ENCODE data around the gene WDR6.

GRCh38 chr3:49013738-49014660 lies 6.8 kb downstream of the WDR6 start:
- no peak for TF ChIP-seq POLR2A (IDR thresholded peaks at IDR 0.05; ENCODE audit: low read depth, low read length)
- TF ChIP-seq TAF1 (IDR thresholded peaks at IDR 0.05; ENCODE audit: low read depth, low read length): no peak
- TF ChIP-seq POLR2AphosphoS5 (IDR thresholded peaks at IDR 0.05; ENCODE audit: low read depth, low read length): peak; percentile 48
- TF ChIP-seq SPI1 (IDR thresholded peaks at IDR 0.05; ENCODE audit: low read depth, low read length): no peak
